Left ventricle myocardium inferior (tissue), 1 donor: ENCODE results near the gene OPRM1. TPM values are rescaled to one million over a fixed set of nuclear protein-coding genes. Genes with fewer than 3 reads are reported as not detected.

ENCODE experiments used
- DNase-seq: peaks from one replicate; pipeline ENCODE4 v3.0.0-alpha.2; 2020
- H3K27ac ChIP-seq: fragments of 200-600 bp; replicated peaks from 2 replicates; pipeline ENCODE4 v1.8.0; 2021
- H3K27me3 ChIP-seq: fragments of 200-600 bp; 2 replicates; pipeline ENCODE4 v1.8.0; 2021; ENCODE audit warnings: low read depth
- H3K36me3 ChIP-seq: fragments of 200-600 bp; 2 replicates; pipeline ENCODE4 v1.8.0; 2021
- H3K4me1 ChIP-seq: fragments of 200-600 bp; 2 replicates; pipeline ENCODE4 v1.8.0; 2021
- H3K4me3 ChIP-seq: fragments of 200-600 bp; 2 replicates; pipeline ENCODE4 v1.8.0; 2021; ENCODE audit warnings: mild to moderate bottlenecking, moderate library complexity
- H3K9me3 ChIP-seq: fragments of 200-600 bp; replicated peaks from 2 replicates; pipeline ENCODE4 v1.8.0; 2021
- CTCF ChIP-seq: fragments of 200-600 bp; IDR thresholded peaks from 2 replicates; pipeline ENCODE4 v1.8.0; 2021; ENCODE audit warnings: antibody characterized with exemption, mild to moderate bottlenecking, borderline replicate concordance
- intact Hi-C: fragments of 100-400 bp; cut with micrococcal nuclease; formaldehyde crosslinking; loops from one replicate; pipeline ENCODE4 v1.11.0; 2022
- total RNA-seq: library from RNA; stranded (reverse); fragmentation: NEBNext Ultra II Directional; extraction: Animal tissue kit (Norgen Biotek cat#: 25700); gene quantifications from one replicate; pipeline ENCODE4 v1.2.1, GENCODE V29; 2021
- donor health status: DM: no; HTN: yes; CAD: no; lungs with severe emphysema.

The OPRM1 gene
- total RNA-seq, 1 donor from 2014 or later, result not detected

GRCh38 chr6:154112181-154112809 lies 73.3 kb downstream of the OPRM1 start:
- intact Hi-C loops, result no loop called here
- Histone ChIP-seq H3K9me3 (no peaks in the 10 kb centered on the region), H3K4me3 (no peak overlapping the region), H3K4me1 (no peaks in the 10 kb centered on the region), H3K27me3 (peaks cover 13% of the 10 kb centered on the region), H3K36me3 (no peaks in the 10 kb centered on the region), H3K27ac (no peak overlapping the region)
- no peak for DNase-seq
- TF ChIP-seq CTCF, result no peak

- Histone ChIP-seq H3K27me3 (peaks cover 13% of the 10 kb centered on the region), H3K27ac (no peak overlapping the region)
Observed at GRCh38 chr6:154113392-154113791, 74.4 kb downstream of the OPRM1 start.

GRCh38 chr6:154117485-154117884 lies 78.4 kb downstream of the OPRM1 start:
- H3K4me1 ChIP-seq, result no peaks in the 10 kb centered on the region
- no peaks in the 10 kb centered on the region for H3K36me3 ChIP-seq
- no peak for TF ChIP-seq CTCF
- DNase-seq, result no peak
- H3K27me3 ChIP-seq, result peaks cover 13% of the 10 kb centered on the region
- no peak overlapping the region for H3K4me3 ChIP-seq
- no peak overlapping the region for H3K27ac ChIP-seq
- H3K9me3 ChIP-seq, result peaks cover 6% of the 10 kb centered on the region
- intact Hi-C loops, result no loop called here

More at GRCh38 chr6:154113392-154113791, 74.4 kb downstream of the OPRM1 start:
- Histone ChIP-seq H3K4me1 (no peaks in the 10 kb centered on the region), H3K9me3 (no peaks in the 10 kb centered on the region), H3K36me3 (no peaks in the 10 kb centered on the region), H3K4me3 (no peak overlapping the region)
- DNase-seq, result no peak
- intact Hi-C loops, result no loop called here
- no peak for TF ChIP-seq CTCF

GRCh38 chr6:154122195-154122925 lies 83.3 kb downstream of the OPRM1 start:
- intact Hi-C loops, result no loop called here
- no peak for TF ChIP-seq CTCF
- peaks cover 8% of the 10 kb centered on the region for H3K27me3 ChIP-seq
- peaks cover 18% of the 10 kb centered on the region for H3K9me3 ChIP-seq
- no peak overlapping the region for H3K4me3 ChIP-seq
- H3K36me3 ChIP-seq, result no peaks in the 10 kb centered on the region
- H3K27ac ChIP-seq, result no peak overlapping the region
- DNase-seq, result no peak
- no peaks in the 10 kb centered on the region for H3K4me1 ChIP-seq

GRCh38 chr6:154123155-154123956 lies 84.3 kb downstream of the OPRM1 start:
- TF ChIP-seq CTCF, result no peak
- H3K36me3 ChIP-seq, result no peaks in the 10 kb centered on the region
- no peak for DNase-seq
- intact Hi-C loops, result no loop called here
- no peak overlapping the region for H3K4me3 ChIP-seq
- no peak overlapping the region for H3K27ac ChIP-seq
- H3K27me3 ChIP-seq, result peaks cover 8% of the 10 kb centered on the region
- H3K4me1 ChIP-seq, result no peaks in the 10 kb centered on the region
- H3K9me3 ChIP-seq, result peaks cover 18% of the 10 kb centered on the region
